PFSK-1 (cell line): ENCODE measurements around the gene RGN.

Source experiments
- POLR2AphosphoS5 ChIP-seq: IDR thresholded peaks from 2 replicates; pipeline ENCODE4 v1.6.1; 2012; ENCODE audit warnings: low read depth, mild to moderate bottlenecking, control low read depth, low read length, moderate library complexity
- TAF1 ChIP-seq: IDR thresholded peaks from 2 replicates; pipeline ENCODE4 v1.6.1; 2012; ENCODE audit warnings: low read length, control low read depth, borderline replicate concordance; ENCODE audit not compliant: insufficient read depth
- TF ChIP-seq, protein P1 (sequence below), 2 experiments: IDR thresholded peaks; 2 replicates each; pipeline versions ENCODE4 v1.6.1 to v1.8.0; 2011 to 2012; ENCODE audit warnings: low read depth in 2 of 2, low read length in 2 of 2, control low read depth in 1 of 2, inconsistent platforms in 1 of 2, mild to moderate bottlenecking in 1 of 2, moderate library complexity in 1 of 2; ENCODE audit not compliant: insufficient read depth in 1 of 2

DNA sequence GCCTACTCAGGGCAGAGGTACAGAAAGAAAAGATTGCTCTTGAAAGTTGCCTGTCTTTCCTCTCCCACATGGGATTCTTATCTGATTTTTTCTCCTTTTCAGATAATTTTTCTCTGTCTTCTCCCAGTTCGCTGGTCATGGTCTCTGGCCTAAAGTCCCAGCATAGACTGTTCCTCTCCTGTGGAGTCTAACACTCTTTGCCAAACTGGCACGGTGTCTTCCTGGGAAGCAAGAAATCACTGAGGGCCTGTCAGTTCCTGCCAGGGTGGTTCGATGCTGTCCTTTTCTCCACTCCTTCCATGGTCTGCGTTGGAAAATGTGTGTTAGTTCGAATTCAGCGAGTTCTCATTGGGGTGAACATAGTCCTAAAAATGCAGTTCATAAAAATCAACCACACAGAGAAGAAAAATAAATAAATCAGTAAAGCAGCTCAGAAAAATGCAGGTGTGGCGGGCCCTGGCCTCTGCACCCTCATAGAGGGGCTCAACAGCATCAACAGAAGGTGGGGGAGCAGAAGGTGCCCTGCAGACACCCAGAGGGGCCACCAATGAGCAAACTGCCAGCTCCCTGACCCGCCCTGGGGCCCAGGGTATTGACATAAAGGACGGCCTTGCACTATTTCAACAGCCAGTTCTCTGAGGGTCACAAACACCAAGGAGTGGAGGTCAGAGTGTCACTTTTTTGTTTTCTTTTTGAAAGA is 2.1 kb downstream of the RGN start:
- TF ChIP-seq, protein P1, sequence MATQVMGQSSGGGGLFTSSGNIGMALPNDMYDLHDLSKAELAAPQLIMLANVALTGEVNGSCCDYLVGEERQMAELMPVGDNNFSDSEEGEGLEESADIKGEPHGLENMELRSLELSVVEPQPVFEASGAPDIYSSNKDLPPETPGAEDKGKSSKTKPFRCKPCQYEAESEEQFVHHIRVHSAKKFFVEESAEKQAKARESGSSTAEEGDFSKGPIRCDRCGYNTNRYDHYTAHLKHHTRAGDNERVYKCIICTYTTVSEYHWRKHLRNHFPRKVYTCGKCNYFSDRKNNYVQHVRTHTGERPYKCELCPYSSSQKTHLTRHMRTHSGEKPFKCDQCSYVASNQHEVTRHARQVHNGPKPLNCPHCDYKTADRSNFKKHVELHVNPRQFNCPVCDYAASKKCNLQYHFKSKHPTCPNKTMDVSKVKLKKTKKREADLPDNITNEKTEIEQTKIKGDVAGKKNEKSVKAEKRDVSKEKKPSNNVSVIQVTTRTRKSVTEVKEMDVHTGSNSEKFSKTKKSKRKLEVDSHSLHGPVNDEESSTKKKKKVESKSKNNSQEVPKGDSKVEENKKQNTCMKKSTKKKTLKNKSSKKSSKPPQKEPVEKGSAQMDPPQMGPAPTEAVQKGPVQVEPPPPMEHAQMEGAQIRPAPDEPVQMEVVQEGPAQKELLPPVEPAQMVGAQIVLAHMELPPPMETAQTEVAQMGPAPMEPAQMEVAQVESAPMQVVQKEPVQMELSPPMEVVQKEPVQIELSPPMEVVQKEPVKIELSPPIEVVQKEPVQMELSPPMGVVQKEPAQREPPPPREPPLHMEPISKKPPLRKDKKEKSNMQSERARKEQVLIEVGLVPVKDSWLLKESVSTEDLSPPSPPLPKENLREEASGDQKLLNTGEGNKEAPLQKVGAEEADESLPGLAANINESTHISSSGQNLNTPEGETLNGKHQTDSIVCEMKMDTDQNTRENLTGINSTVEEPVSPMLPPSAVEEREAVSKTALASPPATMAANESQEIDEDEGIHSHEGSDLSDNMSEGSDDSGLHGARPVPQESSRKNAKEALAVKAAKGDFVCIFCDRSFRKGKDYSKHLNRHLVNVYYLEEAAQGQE (IDR thresholded peaks at IDR 0.05; ENCODE audit: insufficient read depth in 1 of 2, low read depth in 2 of 2, low read length in 2 of 2) = no peak
- TF ChIP-seq POLR2AphosphoS5 = no peak
- no peak for TF ChIP-seq TAF1
